Stomach (tissue), 4 donors: ENCODE data around the gene WNT8A.

ENCODE experiments used
- EP300 ChIP-seq: sonication (generic); formaldehyde crosslinking; IDR thresholded peaks from one replicate; pipeline ENCODE4 v1.6.1; 2017; ENCODE audit warnings: antibody characterized with exemption
- POLR2A ChIP-seq, 4 donors: fragments of 450-650 bp; IDR thresholded peaks; one replicate each; pipeline ENCODE4 v1.6.1; 2016; ENCODE audit warnings: antibody characterized with exemption in 4 of 4, control low read depth in 2 of 4, mild to moderate bottlenecking in 1 of 4, moderate library complexity in 1 of 4
- POLR2AphosphoS5 ChIP-seq, 3 donors: sonication (generic); formaldehyde crosslinking; IDR thresholded peaks; one replicate each; pipeline ENCODE4 v1.6.1; 2016; ENCODE audit warnings: antibody characterized with exemption in 3 of 3
- TF ChIP-seq, protein P1 (sequence below), 7 experiments: fragments of 450-650 bp in 4 of 7; fragments of 200-600 bp in 3 of 7; sonication (generic) in 3 of 7; IDR thresholded peaks; one replicate each; pipeline ENCODE4 v1.5.1; 2016 to 2019; ENCODE audit warnings: antibody characterized with exemption in 7 of 7, control low read depth in 2 of 7, mild to moderate bottlenecking in 1 of 7

DNA sequence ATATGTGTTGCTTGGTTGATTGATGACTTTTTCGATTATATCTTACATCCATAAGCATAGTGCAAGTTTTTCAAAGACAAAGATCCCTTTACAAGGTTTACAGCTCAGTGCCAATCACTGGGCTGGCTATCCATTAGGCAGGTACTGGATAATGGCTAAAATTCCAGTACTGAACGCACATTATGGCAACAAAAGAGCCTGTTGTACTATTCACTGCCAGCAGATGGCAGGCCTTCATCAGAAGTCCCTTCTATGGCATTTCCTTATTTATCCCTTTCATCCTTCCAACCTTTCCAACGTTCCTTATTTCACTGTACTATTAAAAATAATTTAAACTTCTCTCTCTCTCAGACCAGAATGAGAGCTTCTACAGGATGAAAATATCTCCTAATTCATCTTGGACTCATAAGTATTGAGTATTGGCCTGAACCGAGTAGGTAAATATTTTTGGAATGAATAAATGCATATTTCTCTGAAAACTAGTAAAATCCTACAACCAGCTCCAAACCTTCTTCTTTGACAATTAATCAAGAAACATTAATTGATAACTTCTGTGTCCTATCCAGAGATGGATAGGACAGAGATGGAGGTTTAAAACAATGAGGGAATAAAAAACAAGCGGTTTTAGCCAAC, 6.7 kb upstream of the WNT8A start:
- TF ChIP-seq POLR2A (IDR thresholded peaks at IDR 0.05) (no peak), POLR2AphosphoS5 (IDR thresholded peaks at IDR 0.05) (peak in 1 of 3 donors; percentile 32), EP300 (no peak)
- TF ChIP-seq, protein P1, sequence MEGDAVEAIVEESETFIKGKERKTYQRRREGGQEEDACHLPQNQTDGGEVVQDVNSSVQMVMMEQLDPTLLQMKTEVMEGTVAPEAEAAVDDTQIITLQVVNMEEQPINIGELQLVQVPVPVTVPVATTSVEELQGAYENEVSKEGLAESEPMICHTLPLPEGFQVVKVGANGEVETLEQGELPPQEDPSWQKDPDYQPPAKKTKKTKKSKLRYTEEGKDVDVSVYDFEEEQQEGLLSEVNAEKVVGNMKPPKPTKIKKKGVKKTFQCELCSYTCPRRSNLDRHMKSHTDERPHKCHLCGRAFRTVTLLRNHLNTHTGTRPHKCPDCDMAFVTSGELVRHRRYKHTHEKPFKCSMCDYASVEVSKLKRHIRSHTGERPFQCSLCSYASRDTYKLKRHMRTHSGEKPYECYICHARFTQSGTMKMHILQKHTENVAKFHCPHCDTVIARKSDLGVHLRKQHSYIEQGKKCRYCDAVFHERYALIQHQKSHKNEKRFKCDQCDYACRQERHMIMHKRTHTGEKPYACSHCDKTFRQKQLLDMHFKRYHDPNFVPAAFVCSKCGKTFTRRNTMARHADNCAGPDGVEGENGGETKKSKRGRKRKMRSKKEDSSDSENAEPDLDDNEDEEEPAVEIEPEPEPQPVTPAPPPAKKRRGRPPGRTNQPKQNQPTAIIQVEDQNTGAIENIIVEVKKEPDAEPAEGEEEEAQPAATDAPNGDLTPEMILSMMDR (IDR thresholded peaks at IDR 0.05) = peak in 5 of 7 experiments; percentile 65 to 79 (median 74)
